Activated T-cell treated with anti-CD3 and anti-CD28 coated beads for 1 hour (primary cell): ENCODE measurements around the gene ULK4.
"Not testable (repeated sequence)": the region's sequence is repeated elsewhere in the genome, so short reads cannot be mapped to it uniquely, and the experiment has no call there.

Source experiments
- DNase-seq: peaks from one replicate; pipeline ENCODE4 v3.0.0-alpha.2; 2020; ENCODE audit warnings: low read depth

Gene ULK4

DNA sequence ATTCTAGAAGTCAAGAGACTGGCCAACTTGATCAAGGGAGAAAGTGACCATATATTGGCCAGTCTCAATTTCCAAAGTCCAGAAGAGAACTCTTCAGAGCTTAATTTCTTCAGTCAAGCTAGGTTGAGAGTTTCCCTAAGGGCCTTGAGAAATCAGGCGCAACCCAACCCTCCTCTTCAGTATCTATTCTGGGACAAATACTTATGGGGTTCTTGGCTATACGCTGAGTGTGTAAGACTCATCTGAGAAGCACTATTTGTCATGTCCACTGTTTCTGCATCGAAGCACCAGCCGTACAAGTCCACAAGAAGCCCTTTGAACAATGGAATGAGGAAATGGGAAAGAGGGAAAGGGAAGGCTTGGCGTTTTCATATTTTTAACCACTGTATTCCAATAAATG, 383.1 kb downstream of the ULK4 start:
- no peak for DNase-seq

DNA sequence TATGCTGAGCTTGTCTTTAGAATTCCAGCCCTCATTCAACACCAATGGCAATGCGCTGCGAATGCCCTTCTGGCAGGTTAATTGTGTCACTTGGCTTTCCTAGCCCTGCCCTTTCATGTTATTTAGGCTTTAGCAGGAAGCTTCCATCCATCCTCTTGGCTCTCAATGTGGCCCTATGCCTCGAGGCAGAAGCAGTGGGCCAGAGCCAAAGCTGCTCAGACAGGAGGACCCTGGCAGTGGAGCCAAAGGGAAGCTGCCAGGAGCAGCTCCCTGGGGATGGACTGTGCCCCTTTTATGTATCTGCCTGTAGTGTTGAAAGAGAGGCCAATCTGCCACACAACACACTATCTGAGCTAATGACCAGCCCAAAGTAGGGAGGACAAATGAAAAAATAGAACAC, 386.2 kb downstream of the ULK4 start:
- no peak for DNase-seq

DNA sequence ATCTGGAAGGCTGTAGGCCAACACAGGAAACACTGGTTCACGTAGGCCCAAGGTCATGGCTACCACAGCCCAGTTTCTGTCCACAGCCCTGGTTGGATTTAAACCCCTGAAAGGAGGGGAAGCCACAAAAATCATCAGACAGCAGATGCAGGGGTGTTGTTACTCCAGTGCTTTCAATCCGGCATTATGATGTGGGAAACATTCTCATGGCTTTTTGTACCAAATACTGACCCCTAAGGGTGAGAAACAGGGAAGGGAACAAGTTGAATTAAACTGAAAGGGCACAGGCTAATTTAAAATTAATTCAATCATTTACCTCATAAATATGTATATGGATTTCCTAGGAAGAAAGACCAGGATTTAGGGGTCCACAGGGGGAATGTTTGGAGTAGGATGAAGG, 387.0 kb downstream of the ULK4 start:
- no peak for DNase-seq

DNA sequence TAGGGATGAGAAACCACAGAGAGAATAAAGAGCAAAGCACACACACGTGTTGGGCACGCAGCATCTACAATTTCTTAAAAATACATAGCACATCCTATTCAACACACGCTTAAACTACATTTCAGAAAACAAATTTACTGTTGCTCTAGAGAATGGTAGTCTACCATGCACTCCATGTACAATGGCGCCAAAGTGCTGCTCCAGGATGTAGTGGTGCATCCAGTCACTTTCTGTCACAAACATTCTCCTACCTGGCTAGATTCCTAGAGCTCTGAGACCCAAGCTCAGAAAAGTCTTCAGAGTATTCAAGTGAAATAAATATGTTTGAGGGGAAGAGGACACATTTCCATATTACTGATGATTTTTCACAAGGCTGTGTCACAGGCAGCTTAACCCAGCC, 388.3 kb downstream of the ULK4 start:
- DNase-seq, result no peak

DNA sequence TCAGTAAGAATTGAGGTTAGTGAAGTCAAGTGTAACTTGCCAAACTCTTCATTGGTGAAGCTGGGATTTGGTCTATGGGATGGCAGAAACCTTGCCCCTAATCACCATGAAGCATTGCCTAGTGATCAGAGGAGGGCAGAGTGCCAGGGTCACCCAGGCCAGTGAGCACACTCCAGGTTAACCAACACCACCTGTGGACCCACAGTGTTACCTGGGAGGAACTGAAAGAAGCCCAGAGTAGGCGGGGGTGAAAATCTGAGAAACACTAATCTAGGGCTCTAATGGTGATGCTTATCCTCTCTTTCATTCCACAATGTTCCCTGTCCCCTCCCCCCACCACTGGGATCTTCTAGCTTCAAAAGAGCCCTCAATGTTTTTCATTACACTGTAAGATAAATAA, 389.8 kb downstream of the ULK4 start:
- DNase-seq, result no peak

DNA sequence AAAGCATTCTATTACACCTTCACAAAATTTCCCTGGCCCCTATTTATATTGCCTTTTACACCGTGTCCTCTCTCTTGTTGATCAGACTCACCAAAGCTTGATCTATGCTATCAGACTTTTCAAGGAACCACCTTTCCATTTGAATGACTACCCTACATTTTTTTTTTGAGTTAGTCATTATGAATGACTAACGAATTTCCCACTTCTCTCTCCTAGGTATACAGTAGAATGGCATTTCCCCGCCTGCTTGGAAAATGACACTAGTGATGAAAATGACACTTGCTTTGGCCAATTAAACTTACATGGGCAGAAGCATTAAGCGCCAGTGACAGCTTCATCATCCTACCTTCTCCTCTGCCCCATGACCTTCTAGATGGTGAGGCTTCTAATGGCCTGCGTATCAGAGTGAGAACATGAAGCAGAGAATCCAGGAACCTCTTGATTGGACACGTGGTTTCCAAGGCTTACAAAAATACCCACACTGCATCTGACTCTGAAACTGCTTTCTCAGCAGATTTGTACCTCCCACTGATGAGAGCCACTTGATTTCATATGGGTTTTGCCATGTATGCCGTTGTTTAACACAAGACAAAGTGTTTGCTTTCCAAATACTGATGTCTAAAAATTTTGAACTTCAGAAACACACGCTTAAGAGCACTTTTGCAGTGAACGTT, 392.1 kb downstream of the ULK4 start:
- no peak for DNase-seq

DNA sequence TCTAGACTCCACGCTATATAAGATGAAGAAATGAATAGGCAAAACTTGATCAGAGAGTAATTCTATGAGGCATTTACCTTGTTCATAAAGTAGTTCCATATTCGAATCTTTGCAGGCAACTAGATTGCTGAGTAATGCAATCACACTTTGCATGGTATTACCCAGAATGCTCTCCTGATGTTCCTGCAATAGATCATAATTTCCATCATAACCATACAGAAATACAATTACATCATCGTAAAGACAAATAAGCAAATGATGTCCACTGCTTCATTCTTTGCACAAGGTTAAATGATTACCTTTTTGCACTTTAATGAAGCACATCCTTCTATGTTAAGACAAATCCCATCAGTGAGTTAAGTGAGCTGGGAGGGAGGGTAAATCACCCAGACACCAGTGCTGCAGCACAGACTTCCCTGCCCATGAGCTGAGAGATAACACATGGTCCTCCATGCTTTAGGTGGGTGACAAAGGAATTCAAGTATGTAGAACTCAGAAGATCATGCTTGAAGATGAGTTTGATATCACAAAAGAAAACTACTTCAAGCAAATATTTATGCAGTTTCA, 395.9 kb downstream of the ULK4 start:
- DNase-seq, result no peak

DNA sequence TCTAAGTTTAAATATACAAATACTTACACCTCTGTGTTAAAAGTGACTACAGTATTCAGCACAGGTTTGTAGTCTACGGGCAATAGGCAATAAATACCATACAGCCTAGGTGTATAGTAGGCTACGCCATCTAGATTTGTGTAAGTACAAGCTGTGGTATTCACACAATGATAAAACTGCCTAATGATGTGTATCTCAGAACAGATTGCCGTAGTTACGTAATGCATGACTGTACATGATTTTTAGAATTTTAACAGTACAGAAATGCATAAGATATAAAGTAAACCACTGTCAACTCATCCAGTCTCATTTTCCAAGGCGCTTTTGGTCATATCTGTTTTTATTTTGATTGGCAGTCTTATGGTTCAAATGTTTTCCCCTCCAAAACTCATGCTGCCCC, 396.9 kb downstream of the ULK4 start:
- DNase-seq, result no peak

DNA sequence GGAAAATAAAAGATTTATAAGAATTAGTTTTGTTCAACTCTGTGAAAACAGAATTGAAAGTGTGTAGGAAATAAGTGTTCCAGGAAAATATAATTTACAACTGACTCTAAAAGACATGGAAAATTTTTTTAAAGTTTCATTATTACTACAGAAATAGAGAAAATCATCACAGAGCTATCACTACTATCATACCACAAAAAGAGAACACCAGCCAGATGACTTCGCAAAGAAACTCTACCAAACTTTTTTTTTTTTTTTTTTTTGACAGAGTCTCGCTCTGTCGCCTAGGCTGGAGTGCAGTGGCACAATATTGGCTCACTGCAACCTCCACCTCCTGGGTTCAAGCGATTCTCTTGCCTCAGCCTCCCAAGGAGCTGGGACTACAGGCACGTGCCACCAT, 405.7 kb downstream of the ULK4 start:
- not testable (repeated sequence) for DNase-seq

DNA sequence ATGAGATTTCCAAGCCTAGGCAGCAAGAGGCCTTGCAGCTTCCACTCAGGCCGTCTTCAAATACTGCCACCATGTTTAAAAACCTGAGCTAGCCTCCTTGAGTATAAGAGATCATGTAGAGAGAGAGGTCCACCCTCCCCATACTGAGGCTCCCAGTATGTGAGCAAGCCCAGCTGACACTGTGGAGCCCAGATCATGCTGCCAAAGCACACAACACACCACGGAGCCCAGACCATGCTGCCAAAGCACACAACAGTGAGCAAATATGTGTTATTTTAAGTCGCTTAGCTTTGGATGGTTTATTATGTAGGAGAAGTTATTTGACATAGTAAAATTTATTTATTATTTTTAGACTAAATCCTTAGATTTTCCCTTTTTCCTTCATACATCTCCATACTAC, 428.9 kb downstream of the ULK4 start:
- DNase-seq, result no peak

DNA sequence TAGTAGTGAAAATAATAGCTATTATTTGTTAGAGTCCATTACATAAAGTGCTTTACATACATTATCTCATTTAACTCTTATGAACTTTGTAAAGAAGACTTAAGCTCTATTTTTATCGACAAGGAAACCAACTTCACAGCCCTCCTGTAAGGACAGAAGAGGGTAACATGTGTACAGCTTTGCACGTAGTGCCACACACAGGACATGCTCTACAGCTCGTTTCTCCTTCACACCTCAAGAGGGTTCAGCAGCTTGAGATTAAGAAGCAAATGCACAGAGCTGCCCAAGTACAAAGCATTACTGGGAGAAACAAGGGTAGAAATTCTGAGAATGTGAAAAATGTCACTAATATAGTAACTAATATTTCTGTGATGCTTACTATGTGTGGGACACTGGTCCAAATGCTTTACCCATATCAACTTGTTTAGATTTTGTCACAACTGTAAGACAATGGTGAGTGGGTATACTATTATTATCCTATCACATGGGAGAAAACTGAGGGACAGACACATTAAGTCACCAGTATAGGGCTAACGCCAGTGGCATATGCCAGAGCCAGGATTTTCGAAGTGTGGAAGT, 434.8 kb downstream of the ULK4 start:
- no peak for DNase-seq

DNA sequence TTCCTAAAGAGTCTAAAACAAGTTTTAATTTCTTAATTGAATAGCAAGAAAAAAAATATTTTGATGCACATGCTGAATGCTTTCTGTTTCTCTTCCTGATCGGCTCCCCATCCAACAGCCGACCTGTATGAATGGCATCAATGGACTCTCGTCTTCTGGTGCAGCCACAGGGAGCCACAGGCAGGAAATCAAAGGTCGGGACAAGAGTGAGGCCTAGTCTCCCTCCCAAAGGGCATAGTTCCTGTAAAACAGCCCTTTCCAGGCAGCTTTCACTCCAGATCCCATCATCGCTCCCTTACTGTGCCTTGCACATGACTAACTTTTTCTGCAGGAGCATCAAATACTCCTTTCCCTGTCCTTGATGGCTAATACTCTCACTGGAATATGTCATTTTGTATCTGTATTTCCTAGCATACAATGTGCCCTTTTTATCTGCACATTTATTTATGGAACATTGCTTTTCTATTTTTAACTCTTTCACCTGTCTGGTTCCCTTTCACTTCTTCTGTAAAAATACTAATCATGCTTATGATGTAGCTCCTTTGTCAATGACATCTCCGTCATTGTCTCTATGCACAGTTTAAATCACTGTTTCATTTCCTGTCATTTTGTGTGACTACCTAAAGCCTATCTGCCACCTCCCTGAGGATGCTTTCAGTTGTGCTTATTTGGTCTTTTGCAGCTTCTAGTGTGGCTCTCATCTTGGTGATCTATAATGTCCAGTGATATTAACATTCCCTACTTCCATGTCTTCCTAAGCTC, 436.4 kb downstream of the ULK4 start:
- DNase-seq, result no peak

DNA sequence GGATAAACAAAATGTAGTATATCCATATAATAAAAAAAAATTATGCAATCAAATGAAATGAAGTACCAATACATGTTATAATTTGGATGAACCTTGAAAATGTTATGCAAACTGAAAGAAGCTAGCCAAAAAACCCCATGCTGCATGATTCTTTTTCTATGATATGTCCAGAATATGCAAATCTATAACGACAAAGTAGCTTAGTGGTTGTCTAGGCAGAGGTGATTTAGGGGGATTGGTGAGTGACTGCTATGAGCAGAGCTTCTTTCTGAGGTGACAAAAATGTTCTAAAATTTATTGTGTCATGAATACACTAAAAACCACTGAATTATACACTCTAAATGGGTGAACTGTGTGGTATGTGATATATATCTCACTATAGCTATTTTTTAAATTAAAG, 438.0 kb downstream of the ULK4 start:
- no peak for DNase-seq

DNA sequence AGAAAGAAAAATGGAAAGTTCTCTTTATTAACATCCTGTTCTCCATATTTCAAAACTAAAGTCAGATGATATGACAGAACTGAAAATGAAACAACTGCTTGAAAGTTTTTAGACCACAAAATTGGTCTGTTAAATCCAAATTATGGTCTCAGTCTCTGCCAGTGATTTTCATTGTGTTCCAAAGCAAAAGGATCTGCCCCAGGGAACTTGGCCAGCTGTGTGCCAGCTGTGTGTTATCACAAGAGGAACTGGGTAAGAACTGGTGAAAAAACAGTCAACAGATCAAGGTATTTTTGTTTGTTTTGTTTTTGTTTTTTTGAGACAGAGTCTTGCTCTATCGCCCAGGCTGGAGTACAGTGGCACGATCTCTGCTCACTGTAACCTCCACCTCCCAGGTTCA, 439.3 kb downstream of the ULK4 start:
- no peak for DNase-seq

DNA sequence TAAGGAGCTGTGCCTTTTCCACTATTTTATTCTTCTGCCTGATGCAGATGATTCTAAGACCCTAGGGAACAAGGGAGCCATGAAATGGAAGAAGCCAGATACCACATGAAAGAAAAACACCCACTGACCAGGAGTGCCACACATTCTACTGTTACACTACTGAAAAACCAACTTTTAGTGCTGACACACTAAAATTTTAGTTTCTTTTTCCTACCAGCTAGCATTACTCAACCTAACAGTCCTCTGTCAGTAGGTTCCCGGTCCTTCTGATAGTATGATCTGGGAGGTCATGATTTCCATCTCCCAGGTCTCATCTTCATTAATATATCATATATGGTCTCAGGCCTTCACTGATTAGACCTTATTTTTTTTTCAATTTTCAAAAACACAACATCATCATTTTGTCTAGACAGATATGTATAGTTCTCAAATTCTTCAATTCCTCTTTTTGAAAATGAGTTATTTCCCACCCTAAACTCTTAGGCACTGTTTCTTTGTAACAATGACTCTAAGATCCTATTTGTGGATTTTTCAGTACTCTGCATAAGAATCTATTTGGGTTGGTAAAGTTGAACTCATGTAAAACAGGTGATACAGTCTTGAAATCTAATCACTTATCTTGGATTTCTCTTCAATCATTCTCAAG, 440.8 kb downstream of the ULK4 start:
- DNase-seq, result no peak

DNA sequence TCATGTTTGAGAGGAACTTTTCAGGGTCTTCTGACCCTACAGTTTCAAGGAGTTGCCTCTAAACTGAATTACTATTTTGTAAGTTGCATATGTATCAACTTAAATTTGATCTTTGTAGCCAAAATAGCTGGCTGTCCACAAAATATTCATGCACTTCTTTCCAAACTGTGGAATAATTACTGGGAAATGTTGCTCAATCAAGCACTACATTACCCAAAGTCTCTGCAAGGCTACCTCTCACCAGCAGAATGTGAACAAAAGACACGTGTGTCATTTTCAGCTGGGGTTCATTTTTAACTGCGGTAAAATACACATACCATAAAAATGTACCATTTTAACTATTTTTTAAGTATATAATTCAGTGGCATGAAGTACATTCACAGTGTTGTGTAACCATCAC, 442.2 kb downstream of the ULK4 start:
- DNase-seq, result no peak

DNA sequence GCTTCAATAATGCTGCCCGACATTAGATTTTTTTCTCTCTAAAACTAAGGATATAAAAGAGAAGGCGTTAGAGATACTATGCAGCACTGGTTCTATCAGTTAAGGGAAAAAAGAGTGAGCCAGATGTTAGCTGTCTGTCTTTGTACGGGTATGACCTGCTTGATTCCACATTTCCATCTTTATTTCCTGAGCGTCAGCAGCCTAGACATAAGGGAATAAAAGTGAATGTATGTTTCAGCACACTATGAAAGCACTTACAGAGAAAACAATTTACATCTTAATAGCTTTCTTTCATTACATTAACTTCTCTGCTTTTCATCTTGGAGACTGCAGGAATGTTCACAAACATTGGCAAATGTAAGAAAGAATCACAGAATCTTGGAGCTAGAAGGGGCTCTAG, 443.3 kb downstream of the ULK4 start:
- DNase-seq, result no peak

DNA sequence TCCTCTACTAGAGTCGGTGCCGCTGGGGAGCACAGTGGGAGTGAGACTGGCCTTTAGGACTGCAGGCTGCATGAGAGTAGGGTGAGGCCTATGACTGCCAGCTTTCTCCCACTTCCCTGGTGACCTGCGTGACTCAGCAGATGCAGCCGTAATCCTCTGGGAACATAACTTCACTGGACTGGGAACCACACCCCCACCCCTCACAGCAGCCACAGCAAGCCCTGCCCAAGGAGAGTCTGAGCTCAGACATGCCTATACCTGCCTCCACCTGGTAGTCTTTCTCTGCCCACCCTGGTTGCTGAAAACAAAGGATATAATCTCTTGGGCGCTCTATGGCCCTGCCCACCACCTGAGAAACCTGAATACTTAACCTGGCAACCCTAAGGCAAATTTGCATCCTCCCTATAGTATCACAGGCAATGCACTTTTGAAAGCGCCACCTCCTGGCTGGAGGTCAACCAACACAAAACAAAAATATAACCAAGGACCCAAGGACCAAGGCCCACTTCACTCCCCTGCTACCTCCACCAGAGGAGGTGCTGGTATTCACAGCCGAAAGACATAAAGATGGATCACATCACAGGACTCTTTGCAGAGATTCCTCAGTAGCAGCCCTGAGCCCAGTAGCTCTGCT, 453.7 kb downstream of the ULK4 start:
- DNase-seq, result no peak

DNA sequence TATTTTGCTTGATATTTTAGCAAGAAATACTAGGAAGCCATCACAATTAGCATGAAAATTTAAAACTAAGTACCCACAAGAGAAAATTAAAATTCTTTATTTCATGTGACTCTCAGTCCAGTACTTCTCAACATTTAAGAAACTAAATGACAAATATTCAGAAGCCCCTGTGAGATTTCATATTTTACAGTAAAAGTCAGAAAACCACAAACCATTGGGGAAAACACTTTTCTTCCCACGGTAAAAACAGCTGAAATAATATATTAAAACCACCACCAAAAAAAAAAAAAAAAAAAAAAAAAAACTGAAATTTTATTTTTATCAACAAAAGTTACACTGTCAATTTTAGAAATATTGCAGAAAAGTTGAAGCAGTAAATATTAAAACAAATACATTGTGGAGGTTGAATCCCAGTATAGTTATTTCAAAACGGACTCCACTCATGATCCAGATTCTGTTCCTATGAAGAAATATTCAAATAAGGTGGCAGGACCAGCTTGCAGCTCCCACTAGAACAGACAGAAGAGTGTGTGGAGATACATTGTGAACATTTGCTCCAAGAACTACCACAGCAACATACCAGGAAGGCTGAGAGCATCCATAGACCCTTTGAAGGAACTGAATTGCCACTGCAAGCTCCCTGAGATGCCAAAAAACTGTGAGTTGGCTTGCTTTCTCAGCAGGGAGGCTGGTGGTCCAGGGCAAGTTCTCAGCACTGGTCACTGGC, 454.4 kb downstream of the ULK4 start:
- no peak for DNase-seq

DNA sequence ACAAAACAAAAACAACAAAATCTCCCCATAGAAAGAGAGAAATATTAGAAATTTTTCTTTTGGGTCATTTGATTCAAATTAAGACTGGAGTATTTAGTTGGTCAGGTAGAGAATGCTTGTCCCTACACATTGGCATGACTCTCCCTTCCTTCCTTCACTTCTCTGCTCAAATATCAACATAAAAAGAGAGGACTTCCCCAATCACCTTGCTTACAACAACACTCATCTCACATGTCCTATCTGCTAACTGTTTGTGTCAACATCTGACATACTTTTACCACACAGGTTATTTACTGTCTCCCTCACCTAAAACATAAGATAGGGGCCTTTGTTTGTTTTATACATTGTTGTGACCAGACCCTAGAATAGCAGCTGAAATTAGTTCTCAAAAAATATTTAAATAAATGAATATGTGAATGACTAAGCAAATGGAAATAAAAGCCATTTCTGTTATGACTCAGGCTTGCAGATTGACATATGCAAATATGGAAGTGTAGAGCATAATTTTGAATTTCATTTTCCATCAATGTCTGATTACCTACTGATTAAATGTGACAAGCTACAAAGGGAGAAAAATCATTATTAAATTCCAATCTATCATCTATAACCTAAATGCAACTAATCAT, 457.8 kb downstream of the ULK4 start:
- DNase-seq, result no peak

DNA sequence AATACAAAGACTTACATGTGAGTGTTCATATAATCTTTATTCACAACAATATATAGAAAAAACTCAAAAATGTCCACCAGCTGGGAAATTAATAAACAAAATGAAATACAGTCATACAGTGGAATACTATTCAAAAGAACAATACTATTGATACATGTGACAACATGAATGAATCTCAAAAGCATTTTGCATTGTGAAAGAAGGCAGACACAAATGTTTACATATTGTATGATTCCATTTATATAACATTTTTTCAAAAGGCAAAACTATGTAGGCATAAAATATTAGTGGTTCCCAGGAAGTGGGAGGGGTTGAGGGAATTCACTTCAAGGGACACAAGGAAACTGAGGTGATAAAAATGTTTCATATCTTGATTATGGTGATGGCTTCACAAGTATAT, 459.4 kb downstream of the ULK4 start:
- DNase-seq, result no peak
